PC-9 (cell line): ENCODE measurements around the gene ANO1. TPM values are rescaled to one million over a fixed set of nuclear protein-coding genes. Genes with fewer than 3 reads are reported as not detected.

ENCODE experiments used
- BruUV-seq: library from RNA; stranded (reverse); fragments of 400-500 nt; replicated peaks from 2 replicates; lab custom pipeline; 2021; lab: Mats Ljungman, UMichigan
- CTCF ChIA-PET: fragments of 300-600 bp; sonication (Branson Sonifier 250); formaldehyde crosslinking; loops from one replicate; lab custom pipeline; 2022; ENCODE audit warnings: antibody characterized with exemption; lab: Charles Lee
- POLR2A ChIA-PET: fragments of 300-600 bp; sonication (Branson Sonifier 250); formaldehyde crosslinking; loops from one replicate; lab custom pipeline; 2022; ENCODE audit warnings: antibody characterized with exemption; ENCODE audit not compliant: unreplicated experiment; lab: Charles Lee
- DNase-seq, 2 experiments: peaks; one replicate each; pipeline versions ENCODE4 v3.0.0 to v3.0.0-alpha.2; 2015 to 2022; ENCODE audit warnings: mixed read lengths in 1 of 2
- H2AFZ ChIP-seq: fragments of 200-600 bp; sonication (generic); 2 replicates; pipeline ENCODE4 v1.8.1; 2017; ENCODE audit warnings: antibody characterized with exemption
- H3F3A ChIP-seq: fragments of 200-600 bp; sonication (generic); 2 replicates; pipeline ENCODE4 v1.8.1; 2017; ENCODE audit warnings: antibody characterized with exemption, mild to moderate bottlenecking, low read depth; ENCODE audit not compliant: insufficient read depth
- H3K27ac ChIP-seq: fragments of 200-600 bp; sonication (generic); 2 replicates; pipeline ENCODE4 v1.6.1; 2016; ENCODE audit warnings: mixed run types
- H3K27me3 ChIP-seq: fragments of 200-600 bp; sonication (generic); 2 replicates; pipeline ENCODE4 v1.6.1; 2016; ENCODE audit warnings: low read depth, mixed run types; ENCODE audit not compliant: insufficient read depth
- H3K36me3 ChIP-seq: fragments of 200-600 bp; sonication (generic); 2 replicates; pipeline ENCODE4 v1.6.1; 2016; ENCODE audit warnings: low read depth, mixed run types
- H3K4me1 ChIP-seq: fragments of 200-600 bp; sonication (generic); replicated peaks from 2 replicates; pipeline ENCODE4 v1.6.1; 2016; ENCODE audit warnings: mixed run types; ENCODE audit not compliant: insufficient read depth
- H3K4me2 ChIP-seq: fragments of 200-600 bp; sonication (generic); 2 replicates; pipeline ENCODE4 v1.6.1; 2017; ENCODE audit warnings: mixed run types
- H3K4me3 ChIP-seq: fragments of 200-600 bp; sonication (generic); 2 replicates; pipeline ENCODE4 v1.6.1; 2016; ENCODE audit warnings: mixed run types
- H3K79me2 ChIP-seq: fragments of 200-600 bp; sonication (generic); 2 replicates; pipeline ENCODE4 v1.6.1; 2017; ENCODE audit warnings: low read depth, mixed run types
- H3K9me2 ChIP-seq: fragments of 200-600 bp; sonication (generic); 2 replicates; pipeline ENCODE4 v1.8.1; 2017; ENCODE audit warnings: mild to moderate bottlenecking; ENCODE audit not compliant: insufficient read depth
- H3K9me3 ChIP-seq: fragments of 200-600 bp; sonication (generic); 2 replicates; pipeline ENCODE4 v1.8.1; 2016; ENCODE audit warnings: low read depth; ENCODE audit not compliant: insufficient read depth
- H4K20me1 ChIP-seq: fragments of 200-600 bp; sonication (generic); 2 replicates; pipeline ENCODE4 v1.8.1; 2017; ENCODE audit not compliant: insufficient read depth
- EZH2 ChIP-seq: fragments of 200-600 bp; sonication (generic); IDR thresholded peaks from 2 replicates; pipeline ENCODE4 v1.8.0; 2017; ENCODE audit warnings: antibody characterized with exemption, low read depth
- intact Hi-C: fragments of 100-400 bp; cut with micrococcal nuclease; formaldehyde crosslinking; loops from one replicate; pipeline ENCODE4 v1.10.0; 2022; ENCODE audit not compliant: unreplicated experiment
- total RNA-seq: library from RNA; stranded (reverse); gene quantifications from 2 replicates; pipeline ENCODE4 v1.2.3, GENCODE V29; 2021
- TF ChIP-seq, protein P1 (sequence below): fragments of 200-600 bp; sonication (generic); conservative IDR thresholded peaks from 2 replicates; pipeline ENCODE4 v1.6.1; 2017; ENCODE audit warnings: mixed run types, antibody characterized with exemption, mild to moderate bottlenecking, moderate library complexity

The ANO1 gene
- total RNA-seq, 1 experiment from 2014 or later = 107 TPM

DNA sequence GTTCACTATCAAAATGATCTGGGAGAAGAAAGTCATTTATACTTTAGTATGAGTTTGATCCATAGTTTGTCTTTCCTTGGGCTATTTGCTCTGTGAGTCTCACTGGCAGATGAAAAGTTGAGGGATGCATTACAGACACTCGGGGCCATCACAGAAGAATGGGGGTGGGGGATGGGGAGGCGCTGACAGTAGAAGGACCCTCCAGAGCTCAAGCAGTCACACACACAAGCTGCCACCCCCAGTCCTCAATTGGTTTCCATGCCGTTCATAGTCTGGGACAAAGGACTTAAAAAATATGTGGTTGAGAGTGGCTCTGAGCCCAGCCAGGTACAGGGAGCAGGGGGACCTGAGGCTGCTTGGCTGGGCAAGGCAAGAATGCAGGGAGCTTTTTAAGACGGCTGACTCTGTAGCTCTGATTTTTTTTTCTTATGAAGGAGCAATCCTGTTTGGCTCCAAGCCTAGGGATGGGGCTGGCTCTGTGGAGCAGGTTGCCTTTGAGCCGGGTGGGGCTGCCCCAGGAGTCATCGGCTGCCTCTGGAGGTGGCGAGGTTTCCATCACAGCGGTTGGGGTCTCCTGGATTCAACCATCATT lies 13.3 kb upstream of the ANO1 start:
- Histone ChIP-seq H3K9me3 (no peaks in the 10 kb centered on the region), H3K4me2 (peak overlapping the region; percentile 71), H3K27me3 (no peaks in the 10 kb centered on the region), H4K20me1 (no peaks in the 10 kb centered on the region), H3K9me2 (no peaks in the 10 kb centered on the region), H3K79me2 (peaks cover 9% of the 10 kb centered on the region; the same call in 1 of the 2 replicates), H3K36me3 (no peaks in the 10 kb centered on the region), H3K27ac (peak overlapping the region; percentile 88), H3F3A (peaks cover 68% of the 10 kb centered on the region), H3K4me1 (peaks cover 91% of the 10 kb centered on the region), H3K4me3 (no peak overlapping the region), H2AFZ (no peak overlapping the region)
- DNase-seq = peak; percentile 40 to 47
- intact Hi-C loops = loop anchor here (5.0 to 10.0 kb wide), 3 partner anchors 62 to 120 kb away; no protein-coding TSS in a partner anchor
- TF ChIP-seq, protein P1, sequence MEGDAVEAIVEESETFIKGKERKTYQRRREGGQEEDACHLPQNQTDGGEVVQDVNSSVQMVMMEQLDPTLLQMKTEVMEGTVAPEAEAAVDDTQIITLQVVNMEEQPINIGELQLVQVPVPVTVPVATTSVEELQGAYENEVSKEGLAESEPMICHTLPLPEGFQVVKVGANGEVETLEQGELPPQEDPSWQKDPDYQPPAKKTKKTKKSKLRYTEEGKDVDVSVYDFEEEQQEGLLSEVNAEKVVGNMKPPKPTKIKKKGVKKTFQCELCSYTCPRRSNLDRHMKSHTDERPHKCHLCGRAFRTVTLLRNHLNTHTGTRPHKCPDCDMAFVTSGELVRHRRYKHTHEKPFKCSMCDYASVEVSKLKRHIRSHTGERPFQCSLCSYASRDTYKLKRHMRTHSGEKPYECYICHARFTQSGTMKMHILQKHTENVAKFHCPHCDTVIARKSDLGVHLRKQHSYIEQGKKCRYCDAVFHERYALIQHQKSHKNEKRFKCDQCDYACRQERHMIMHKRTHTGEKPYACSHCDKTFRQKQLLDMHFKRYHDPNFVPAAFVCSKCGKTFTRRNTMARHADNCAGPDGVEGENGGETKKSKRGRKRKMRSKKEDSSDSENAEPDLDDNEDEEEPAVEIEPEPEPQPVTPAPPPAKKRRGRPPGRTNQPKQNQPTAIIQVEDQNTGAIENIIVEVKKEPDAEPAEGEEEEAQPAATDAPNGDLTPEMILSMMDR = no peak
- TF ChIP-seq EZH2 = no peak
- no TSS peak for BruUV-seq
- POLR2A ChIA-PET = interaction anchor here (0.6 kb wide), 1 partner anchor 80 kb away, joined by 3 read pairs; no protein-coding TSS in a partner anchor
- CTCF ChIA-PET = interaction anchor here (0.5 kb wide), 1 partner anchor 352 kb away, joined by 6 read pairs; no protein-coding TSS in a partner anchor

DNA sequence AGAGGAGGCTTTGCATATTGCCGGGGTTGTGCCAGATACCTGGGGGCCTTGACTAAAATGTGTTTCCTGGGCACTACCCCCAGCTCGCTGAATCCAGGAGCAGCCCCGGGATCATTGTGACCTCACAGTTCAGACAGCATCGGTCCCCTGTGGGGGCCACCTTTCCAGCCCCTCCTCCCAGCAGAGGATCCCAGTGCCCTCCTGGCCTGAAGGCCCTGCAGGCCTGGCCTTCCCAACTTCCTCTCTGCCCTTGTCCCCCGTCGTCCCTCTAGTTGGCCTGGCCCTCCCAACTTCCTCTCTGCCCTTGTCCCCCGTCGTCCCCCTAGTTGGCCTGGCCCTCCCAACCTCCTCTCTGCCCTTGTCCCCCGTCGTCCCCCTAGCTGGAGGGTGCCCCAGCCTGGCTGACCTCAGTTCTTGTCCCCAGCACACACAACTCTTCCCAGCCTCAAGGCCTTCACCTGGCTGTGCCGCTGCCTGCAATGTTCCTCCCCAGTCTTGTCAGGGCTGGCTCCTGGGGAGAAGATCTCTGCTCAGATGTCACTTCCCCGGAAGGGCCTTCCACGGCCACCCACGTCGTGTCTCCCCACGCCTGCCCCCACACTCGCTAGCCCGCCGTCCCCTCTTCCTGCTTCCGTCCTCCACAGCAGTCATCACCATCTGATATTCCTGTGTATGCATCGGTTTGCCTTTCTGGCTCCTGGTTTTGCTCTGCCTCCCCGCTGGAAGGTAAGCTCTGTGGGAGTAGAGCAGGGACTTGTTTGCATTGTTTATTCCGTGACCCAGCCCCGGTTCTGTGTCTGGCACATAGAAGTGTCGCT lies 12.6 kb upstream of the ANO1 start:
- H3K9me2 ChIP-seq = no peaks in the 10 kb centered on the region
- H3K4me2 ChIP-seq = peak overlapping the region; percentile 71
- peak overlapping the region; percentile 88 for H3K27ac ChIP-seq
- no peaks in the 10 kb centered on the region for H4K20me1 ChIP-seq
- peaks cover 9% of the 10 kb centered on the region; the same call in 1 of the 2 replicates for H3K79me2 ChIP-seq
- no peak for DNase-seq
- BruUV-seq = no TSS peak
- ChIA-PET POLR2A (no interaction called here), CTCF (no interaction called here)
- no peaks in the 10 kb centered on the region for H3K36me3 ChIP-seq
- no peak for TF ChIP-seq EZH2
- TF ChIP-seq, protein P1 = no peak
- no peak overlapping the region for H2AFZ ChIP-seq
- H3K9me3 ChIP-seq = no peaks in the 10 kb centered on the region
- no peaks in the 10 kb centered on the region for H3K27me3 ChIP-seq
- H3K4me1 ChIP-seq = peaks cover 94% of the 10 kb centered on the region
- intact Hi-C loops = loop anchor here (2.0 to 10.0 kb wide), 4 partner anchors 15 to 121 kb away; no protein-coding TSS in a partner anchor
- H3K4me3 ChIP-seq = no peak overlapping the region
- peaks cover 69% of the 10 kb centered on the region for H3F3A ChIP-seq

DNA sequence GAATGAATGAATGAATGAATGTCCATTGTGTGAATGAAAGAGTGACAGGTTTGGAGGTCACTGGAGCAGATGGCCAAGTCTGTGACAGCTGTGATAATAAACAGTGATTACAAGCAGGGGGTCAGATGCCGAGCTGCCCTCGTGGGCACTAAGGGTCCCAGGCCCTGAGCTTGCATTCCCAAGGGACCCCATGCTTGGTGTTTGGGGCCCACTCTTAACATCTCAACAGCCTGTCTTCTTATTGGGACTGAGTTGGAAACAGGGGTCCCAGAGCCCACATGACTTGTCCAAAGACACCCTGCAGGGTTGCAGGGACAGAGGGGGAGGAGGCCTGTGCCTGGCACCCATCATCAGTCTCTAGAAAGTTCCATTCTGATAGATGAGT lies 12.0 kb upstream of the ANO1 start:
- TF ChIP-seq, protein P1 = no peak
- TF ChIP-seq EZH2 = no peak
- no peaks in the 10 kb centered on the region for H3K27me3 ChIP-seq
- DNase-seq = no peak
- H3K4me3 ChIP-seq = no peak overlapping the region
- H3F3A ChIP-seq = peaks cover 69% of the 10 kb centered on the region
- no peaks in the 10 kb centered on the region for H4K20me1 ChIP-seq
- H3K79me2 ChIP-seq = peaks cover 9% of the 10 kb centered on the region; the same call in 1 of the 2 replicates
- H3K9me2 ChIP-seq = no peaks in the 10 kb centered on the region
- H3K4me1 ChIP-seq = peaks cover 97% of the 10 kb centered on the region
- POLR2A ChIA-PET = no interaction called here
- BruUV-seq = no TSS peak
- intact Hi-C loops = loop anchor here (2.0 to 10.0 kb wide), 4 partner anchors 15 to 121 kb away; no protein-coding TSS in a partner anchor
- peak overlapping the region; percentile 86; the same call in 1 of the 2 replicates for H3K27ac ChIP-seq
- H3K36me3 ChIP-seq = no peaks in the 10 kb centered on the region
- CTCF ChIA-PET = interaction anchor here (0.6 kb wide), 1 partner anchor 84 kb away, joined by 8 read pairs; no protein-coding TSS in a partner anchor
- H3K9me3 ChIP-seq = no peaks in the 10 kb centered on the region
- H2AFZ ChIP-seq = no peak overlapping the region
- H3K4me2 ChIP-seq = no peak overlapping the region; the same call in 1 of the 2 replicates
